ENCODE measurements around the gene LENG1. TPM values are rescaled to one million over a fixed set of nuclear protein-coding genes. Genes with fewer than 3 reads are reported as not detected.

The LENG1 gene
- total and polyA plus RNA-seq, 10 donors, result 7.4 to 14.6 (median 9.0) TPM

DNA sequence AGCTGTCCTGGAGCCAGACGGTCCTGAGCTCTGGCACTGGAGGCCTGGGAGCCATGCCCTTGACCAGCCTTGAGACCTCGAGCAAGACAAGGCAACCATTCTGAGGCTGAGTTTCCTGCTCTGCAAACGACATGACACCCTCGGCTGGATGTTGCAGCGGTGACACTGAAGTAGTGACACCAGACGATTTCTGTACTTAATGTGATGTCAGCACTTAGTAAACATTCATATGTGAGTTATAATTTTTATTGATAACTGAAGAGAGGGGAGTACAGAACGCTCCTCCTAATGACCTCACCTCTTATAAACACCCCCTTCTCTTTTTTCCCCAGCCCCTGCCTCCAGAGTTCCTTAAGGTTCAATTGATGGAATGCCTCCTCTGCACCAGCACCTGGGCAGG, 51.0 kb downstream of the LENG1 start:
- no peak for TF ChIP-seq POLR2A (IDR thresholded peaks at IDR 0.05)
- Histone ChIP-seq H3K27ac (no peak overlapping the region), H3K4me3 (no peak overlapping the region), H3K4me1 (peaks cover 4 to 35% (median 12%) of the 10 kb centered on the region in 6 donors), H3K9me3 (no peaks in the 10 kb centered on the region), H3K27me3 (replicated peaks in 1 of 7) (no peaks in the 10 kb centered on the region), H3K36me3 (peaks cover 0 to 94% (median 60%) of the 10 kb centered on the region in 6 donors)
- no peak for DNase-seq
- WGBS, 5 donors, result 79 to 88% (median 81%) methylated on average over 5 to 7 of the region's 7 CpGs
- intact Hi-C loops (cut with DNase I; ENCODE audit: low total_unique reads), result no loop called here

DNA sequence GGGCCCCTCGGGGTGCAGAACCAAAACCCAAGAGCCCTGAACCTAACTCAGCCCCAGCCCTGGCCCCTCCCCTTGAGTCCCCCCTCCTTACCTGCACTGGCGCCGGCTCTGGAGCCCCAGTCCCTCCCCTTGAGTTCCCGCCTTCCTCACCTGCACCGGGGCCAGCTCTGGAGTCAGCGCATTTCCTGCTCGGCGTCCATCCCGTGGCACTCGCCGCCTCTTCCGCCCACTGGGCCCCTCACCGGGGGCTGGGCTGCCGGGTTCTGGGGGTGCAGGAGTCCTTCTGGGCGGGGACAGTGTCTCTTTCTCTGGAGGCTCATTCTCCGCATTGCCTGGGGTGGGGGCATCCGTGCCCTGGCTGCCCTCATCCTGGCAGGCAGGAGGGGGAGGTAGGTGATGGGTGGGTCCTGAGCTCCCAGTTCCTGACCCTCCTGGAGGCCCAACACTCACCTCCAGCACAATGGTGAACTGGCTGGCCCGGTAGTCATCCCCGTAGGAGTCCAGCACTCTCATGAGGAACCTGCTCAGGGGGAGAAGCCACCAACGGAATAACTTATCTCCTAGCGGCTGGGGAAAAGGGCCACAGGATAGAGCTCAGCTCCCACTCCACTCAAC, 51.5 kb downstream of the LENG1 start:
- peak in 1 of 3 donors; percentile 50 for TF ChIP-seq POLR2AphosphoS5 (IDR thresholded peaks at IDR 0.05)
- TF ChIP-seq, protein P1, sequence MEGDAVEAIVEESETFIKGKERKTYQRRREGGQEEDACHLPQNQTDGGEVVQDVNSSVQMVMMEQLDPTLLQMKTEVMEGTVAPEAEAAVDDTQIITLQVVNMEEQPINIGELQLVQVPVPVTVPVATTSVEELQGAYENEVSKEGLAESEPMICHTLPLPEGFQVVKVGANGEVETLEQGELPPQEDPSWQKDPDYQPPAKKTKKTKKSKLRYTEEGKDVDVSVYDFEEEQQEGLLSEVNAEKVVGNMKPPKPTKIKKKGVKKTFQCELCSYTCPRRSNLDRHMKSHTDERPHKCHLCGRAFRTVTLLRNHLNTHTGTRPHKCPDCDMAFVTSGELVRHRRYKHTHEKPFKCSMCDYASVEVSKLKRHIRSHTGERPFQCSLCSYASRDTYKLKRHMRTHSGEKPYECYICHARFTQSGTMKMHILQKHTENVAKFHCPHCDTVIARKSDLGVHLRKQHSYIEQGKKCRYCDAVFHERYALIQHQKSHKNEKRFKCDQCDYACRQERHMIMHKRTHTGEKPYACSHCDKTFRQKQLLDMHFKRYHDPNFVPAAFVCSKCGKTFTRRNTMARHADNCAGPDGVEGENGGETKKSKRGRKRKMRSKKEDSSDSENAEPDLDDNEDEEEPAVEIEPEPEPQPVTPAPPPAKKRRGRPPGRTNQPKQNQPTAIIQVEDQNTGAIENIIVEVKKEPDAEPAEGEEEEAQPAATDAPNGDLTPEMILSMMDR (IDR thresholded peaks at IDR 0.05 in 8 of 11, conservative IDR thresholded peaks at IDR 0.05 in 3 of 11), result no peak
- H3K27ac ChIP-seq, result no peak overlapping the region
- 85 to 89% (median 87%) methylated on average over 18 to 21 of the region's 21 CpGs for WGBS, 5 donors
- H3K36me3 ChIP-seq, result peaks cover 0 to 88% (median 60%) of the 10 kb centered on the region in 6 donors
- intact Hi-C loops (cut with DNase I; ENCODE audit: low total_unique reads), result no loop called here
- no peak overlapping the region for H3K4me3 ChIP-seq
- no peaks in the 10 kb centered on the region for H3K27me3 ChIP-seq (replicated peaks in 1 of 7)
- peak; percentile 69 for DNase-seq
- peaks cover 7 to 35% (median 14%) of the 10 kb centered on the region in 6 donors for H3K4me1 ChIP-seq
- no peaks in the 10 kb centered on the region for H3K9me3 ChIP-seq

DNA sequence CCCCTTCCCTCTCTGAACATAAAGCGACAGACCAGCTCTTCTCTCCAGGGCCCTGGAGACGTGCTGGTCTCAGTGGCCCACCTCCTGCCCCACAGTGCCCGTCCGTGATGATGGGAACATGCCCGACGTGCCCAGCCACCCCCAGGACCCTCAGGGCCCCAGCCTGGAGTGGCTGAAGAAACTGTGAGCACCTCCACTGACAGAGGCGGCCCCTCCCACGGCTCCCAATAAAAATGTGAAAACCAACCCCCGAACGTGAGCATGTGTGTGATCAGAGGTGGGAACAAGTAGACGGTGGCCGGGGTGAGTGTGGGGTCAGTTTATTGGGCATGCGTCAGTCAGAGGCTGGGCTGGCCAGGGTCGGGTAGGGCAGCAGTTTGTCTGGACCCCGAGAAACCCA, 52.8 kb downstream of the LENG1 start:
- 88 to 94% (median 89%) methylated on average over 14 to 15 of the region's 15 CpGs for WGBS, 5 donors

DNA sequence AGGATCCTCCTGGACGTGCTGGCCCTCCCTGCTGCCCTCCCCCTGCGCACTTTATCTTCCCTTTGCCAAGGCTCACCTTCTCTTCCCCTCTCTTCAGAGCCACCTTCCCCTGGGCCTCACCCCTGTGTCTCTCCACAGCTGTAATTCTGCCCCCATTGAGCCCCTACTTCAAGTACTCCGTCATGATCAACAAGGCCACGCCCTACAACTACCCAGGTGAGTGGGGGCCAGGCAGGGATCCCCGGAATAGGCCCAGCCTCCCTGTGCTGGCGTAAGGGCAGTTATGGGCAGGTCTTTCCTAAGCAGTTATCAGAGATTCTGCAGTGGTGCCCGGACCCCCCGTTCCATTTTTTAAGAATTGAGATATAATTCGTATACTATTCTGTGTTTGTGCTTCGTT, 53.7 kb downstream of the LENG1 start:
- Histone ChIP-seq H3K36me3 (peaks cover 0 to 66% (median 51%) of the 10 kb centered on the region in 6 donors), H3K4me1 (peaks cover 7 to 54% (median 24%) of the 10 kb centered on the region in 6 donors), H3K27ac (no peak overlapping the region), H3K27me3 (replicated peaks in 1 of 7) (no peaks in the 10 kb centered on the region), H3K4me3 (no peak overlapping the region), H3K9me3 (no peaks in the 10 kb centered on the region)
- TF ChIP-seq POLR2A (IDR thresholded peaks at IDR 0.05) (no peak), POLR2AphosphoS5 (IDR thresholded peaks at IDR 0.05) (no peak)
- TF ChIP-seq, protein P1 (IDR thresholded peaks at IDR 0.05 in 8 of 11, conservative IDR thresholded peaks at IDR 0.05 in 3 of 11), result no peak
- intact Hi-C loops (cut with DNase I; ENCODE audit: low total_unique reads), result no loop called here
- peak; percentile 63 for DNase-seq
- WGBS, 5 donors, result 91 to 97% (median 93%) methylated on average over 10 of the region's 10 CpGs

More for the DNA sequence above, 52.8 kb downstream of the LENG1 start:
- intact Hi-C loops (cut with DNase I; ENCODE audit: low total_unique reads), result no loop called here
- Histone ChIP-seq H3K4me3 (no peak overlapping the region), H3K27ac (no peak overlapping the region), H3K36me3 (peaks cover 0 to 76% (median 56%) of the 10 kb centered on the region in 6 donors), H3K9me3 (no peaks in the 10 kb centered on the region), H3K27me3 (replicated peaks in 1 of 7) (no peaks in the 10 kb centered on the region), H3K4me1 (peaks cover 7 to 45% (median 22%) of the 10 kb centered on the region in 6 donors)
- peak; percentile 59 for DNase-seq
- TF ChIP-seq, protein P1 (IDR thresholded peaks at IDR 0.05 in 8 of 11, conservative IDR thresholded peaks at IDR 0.05 in 3 of 11), result no peak
- TF ChIP-seq POLR2AphosphoS5 (IDR thresholded peaks at IDR 0.05) (no peak), POLR2A (IDR thresholded peaks at IDR 0.05) (no peak)

Other genes with a start within 250 kb of the LENG1 start
- gene CACNG8, start 196.8 kb downstream of the LENG1 start, total RNA-seq, result under 1 TPM in 3 of 7 donors, not detected in 4; 0.03 to 0.11 (median 0.06) TPM
- under 1 TPM in 1 of 3 donors, not detected in 2; 0.02 TPM for gene CACNG8, start 196.8 kb downstream of the LENG1 start, polyA plus RNA-seq
- not detected for gene CACNG6, start 168.1 kb downstream of the LENG1 start, total RNA-seq
- gene CACNG6, start 168.1 kb downstream of the LENG1 start, polyA plus RNA-seq, result not detected
- gene VSTM1, start 95.8 kb downstream of the LENG1 start, total RNA-seq, result 10 to 100 TPM in 2 of 7 donors, 1 to 10 TPM in 4, not detected in 1; 2.8 to 13.3 (median 7.3) TPM
- gene VSTM1, start 95.8 kb downstream of the LENG1 start, polyA plus RNA-seq, result under 1 TPM; 0.32 to 0.70 (median 0.41) TPM
- 1 to 10 TPM in 1 of 7 donors, not detected in 6; 1.5 TPM for gene TARM1, start 78.4 kb downstream of the LENG1 start, total RNA-seq
- not detected for gene TARM1, start 78.4 kb downstream of the LENG1 start, polyA plus RNA-seq
- 10 to 100 TPM in 6 of 7 donors, 1 to 10 TPM in 1; 9.1 to 49.5 (median 18.3) TPM for gene OSCAR, start 58.9 kb downstream of the LENG1 start, total RNA-seq
- gene OSCAR, start 58.9 kb downstream of the LENG1 start, polyA plus RNA-seq, result 10 to 100 TPM in 2 of 3 donors, 1 to 10 TPM in 1; 2.4 to 18.2 (median 12.9) TPM
- 100 to 1,000 TPM in 1 of 7 donors, 10 to 100 TPM in 6; 14.5 to 109 (median 73.5) TPM for gene NDUFA3, start 56.9 kb downstream of the LENG1 start, total RNA-seq
- gene NDUFA3, start 56.9 kb downstream of the LENG1 start, polyA plus RNA-seq, result 100 to 1,000 TPM; 162 to 197 (median 185) TPM
- 10 to 100 TPM; 16.5 to 22.7 (median 20.1) TPM for gene TFPT, start 44.1 kb downstream of the LENG1 start, total RNA-seq
- 10 to 100 TPM; 24.8 to 36.5 (median 28.8) TPM for gene TFPT, start 44.1 kb downstream of the LENG1 start, polyA plus RNA-seq
- gene PRPF31, start 44.0 kb downstream of the LENG1 start, total RNA-seq, result 10 to 100 TPM; 34.7 to 57.0 (median 48.1) TPM
- 10 to 100 TPM; 45.5 to 66.2 (median 59.1) TPM for gene PRPF31, start 44.0 kb downstream of the LENG1 start, polyA plus RNA-seq
- 10 to 100 TPM; 40.7 to 56.1 (median 48.2) TPM for gene CNOT3, start 22.0 kb downstream of the LENG1 start, total RNA-seq
- 10 to 100 TPM; 17.7 to 34.3 (median 24.6) TPM for gene CNOT3, start 22.0 kb downstream of the LENG1 start, polyA plus RNA-seq
- gene TMC4, start 13.4 kb upstream of the LENG1 start, total RNA-seq, result 1 to 10 TPM in 3 of 7 donors, under 1 TPM in 2, not detected in 2; 0.51 to 4.0 (median 1.0) TPM
- under 1 TPM; 0.12 to 0.86 (median 0.22) TPM for gene TMC4, start 13.4 kb upstream of the LENG1 start, polyA plus RNA-seq
- 100 to 1,000 TPM in 3 of 7 donors, 10 to 100 TPM in 4; 65.1 to 208 (median 85.9) TPM for gene MBOAT7, start 29.9 kb upstream of the LENG1 start, total RNA-seq
- 10 to 100 TPM; 12.0 to 19.4 (median 14.7) TPM for gene MBOAT7, start 29.9 kb upstream of the LENG1 start, polyA plus RNA-seq
- gene TSEN34, start 31.6 kb upstream of the LENG1 start, total RNA-seq, result 100 to 1,000 TPM in 1 of 7 donors, 10 to 100 TPM in 6; 32.2 to 109 (median 45.5) TPM
- gene TSEN34, start 31.6 kb upstream of the LENG1 start, polyA plus RNA-seq, result 10 to 100 TPM; 25.5 to 45.2 (median 37.5) TPM
- 1,000 to 10,000 TPM; 1,182 to 2,757 (median 1,587) TPM for gene RPS9, start 41.1 kb upstream of the LENG1 start, total RNA-seq
- gene RPS9, start 41.1 kb upstream of the LENG1 start, polyA plus RNA-seq, result 1,000 to 10,000 TPM; 6,196 to 7,306 (median 6,994) TPM
- gene LILRB3, start 63.3 kb upstream of the LENG1 start, total RNA-seq, result 100 to 1,000 TPM in 3 of 7 donors, 10 to 100 TPM in 4; 61.5 to 443 (median 97.5) TPM
- 10 to 100 TPM in 2 of 3 donors, 1 to 10 TPM in 1; 6.4 to 24.6 (median 22.5) TPM for gene LILRB3, start 63.3 kb upstream of the LENG1 start, polyA plus RNA-seq
- gene LILRA6, start 83.1 kb upstream of the LENG1 start, total RNA-seq, result 10 to 100 TPM; 21.5 to 77.5 (median 38.3) TPM
- gene LILRA6, start 83.1 kb upstream of the LENG1 start, polyA plus RNA-seq, result 1 to 10 TPM; 1.2 to 8.2 (median 6.7) TPM
- gene LILRB5, start 97.6 kb upstream of the LENG1 start, total RNA-seq, result 100 to 1,000 TPM in 1 of 7 donors, 10 to 100 TPM in 6; 38.9 to 112 (median 79.6) TPM
- 10 to 100 TPM in 2 of 3 donors, 1 to 10 TPM in 1; 3.8 to 41.2 (median 23.9) TPM for gene LILRB5, start 97.6 kb upstream of the LENG1 start, polyA plus RNA-seq
- gene LILRB2, start 121.4 kb upstream of the LENG1 start, total RNA-seq, result 100 to 1,000 TPM in 3 of 7 donors, 10 to 100 TPM in 4; 52.9 to 209 (median 94.5) TPM
- gene LILRB2, start 121.4 kb upstream of the LENG1 start, polyA plus RNA-seq, result 10 to 100 TPM; 10.2 to 26.0 (median 23.8) TPM
- gene LILRA5, start 153.4 kb upstream of the LENG1 start, total RNA-seq, result 100 to 1,000 TPM in 2 of 7 donors, 10 to 100 TPM in 5; 43.3 to 262 (median 79.9) TPM
- 10 to 100 TPM; 16.3 to 53.6 (median 34.5) TPM for gene LILRA5, start 153.4 kb upstream of the LENG1 start, polyA plus RNA-seq
- gene LILRA4, start 179.4 kb upstream of the LENG1 start, total RNA-seq, result 10 to 100 TPM; 11.5 to 61.1 (median 17.5) TPM
- gene LILRA4, start 179.4 kb upstream of the LENG1 start, polyA plus RNA-seq, result 10 to 100 TPM; 32.1 to 80.9 (median 39.8) TPM
- gene LAIR1, start 205.2 kb upstream of the LENG1 start, total RNA-seq, result 100 to 1,000 TPM in 6 of 7 donors, 10 to 100 TPM in 1; 95.9 to 164 (median 125) TPM
- gene LAIR1, start 205.2 kb upstream of the LENG1 start, polyA plus RNA-seq, result 10 to 100 TPM; 56.3 to 74.8 (median 71.1) TPM

Data from spleen (tissue), 11 donors.